Measurements from ENCODE around the gene MCFD2. TPM values are rescaled to one million over a fixed set of nuclear protein-coding genes. Genes with fewer than 3 reads are reported as not detected.
A peak's percentile ranks its signal among the peaks of the same experiment; 100 is the strongest.
"Not testable (repeated sequence)": the region's sequence is repeated elsewhere in the genome, so short reads cannot be mapped to it uniquely, and the experiment has no call there.

MCFD2 gene
- total RNA-seq, 2 donors from 2014 or later, result 111 to 137 TPM

DNA sequence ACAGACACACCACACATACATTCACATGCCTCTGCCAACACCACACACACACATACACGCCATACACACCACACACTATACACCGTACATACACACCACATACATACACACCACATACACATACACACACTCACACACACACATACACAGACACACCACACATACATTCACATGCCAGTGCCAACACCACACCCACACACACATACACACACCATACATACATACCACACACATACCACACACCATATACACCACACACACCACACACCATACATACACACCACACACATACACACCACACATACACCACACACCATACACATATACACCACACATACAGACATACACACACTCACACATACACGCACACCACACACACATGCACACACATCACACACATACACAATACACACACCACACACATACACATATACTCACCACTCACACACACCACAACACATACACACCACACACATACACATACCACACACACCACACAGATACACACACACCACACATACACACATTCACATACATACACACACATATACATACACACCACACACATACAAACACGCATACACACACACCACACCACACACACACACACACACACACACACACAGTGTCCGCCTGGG, 37.2 kb downstream of the MCFD2 start:
- intact Hi-C loops (cut with DNase I), result loop anchor here (5.0 to 10.0 kb wide), 2 partner anchors 74 to 76 kb away; no protein-coding TSS in a partner anchor
- DNase-seq (ENCODE audit: low spot score), result no peak

- intact Hi-C loops (cut with DNase I), result loop anchor here (5.0 to 10.0 kb wide), 2 partner anchors 73 to 75 kb away; no protein-coding TSS in a partner anchor
- DNase-seq (ENCODE audit: low spot score), result no peak
Measured at GRCh38 chr2:46877619-46878113, 37.9 kb downstream of the MCFD2 start.

DNA sequence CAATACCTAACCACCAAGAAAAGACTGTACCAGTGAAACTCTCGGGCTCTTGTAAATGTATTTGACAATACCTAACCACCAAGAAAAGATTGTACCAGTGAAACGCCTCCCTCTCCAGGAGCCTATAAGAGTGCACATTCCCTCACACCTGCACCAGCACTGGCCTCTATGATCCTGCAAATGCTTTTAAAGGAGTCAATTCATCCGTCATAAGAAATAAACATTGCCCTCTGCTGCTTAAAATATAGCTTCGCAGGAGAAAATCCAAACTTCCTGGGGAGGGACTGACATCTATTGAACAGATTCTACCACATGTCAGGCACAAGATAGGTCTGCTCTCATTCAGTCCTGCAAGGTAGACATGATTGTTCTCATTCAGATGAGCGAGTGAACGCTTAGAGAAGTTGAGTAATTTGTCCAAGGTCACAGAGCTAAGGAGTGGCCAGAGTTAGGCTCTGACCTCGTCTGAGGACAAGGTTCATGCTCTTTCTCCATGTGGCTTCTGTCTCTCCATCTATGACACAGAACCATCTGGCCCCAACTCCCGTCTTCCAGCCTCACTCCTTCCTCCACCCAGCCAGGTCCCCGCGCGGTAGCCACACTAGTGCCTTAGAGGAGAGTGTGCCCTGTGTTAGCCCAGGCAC, 38.7 kb downstream of the MCFD2 start:
- no peak for DNase-seq (ENCODE audit: low spot score)
- intact Hi-C loops (cut with DNase I), result loop anchor here (5.0 to 10.0 kb wide), 2 partner anchors 72 to 75 kb away; no protein-coding TSS in a partner anchor

GRCh38 chr2:46875962-46876689, 39.5 kb downstream of the MCFD2 start:
- DNase-seq (ENCODE audit: low spot score), result not testable (repeated sequence)
- intact Hi-C loops (cut with DNase I), result loop anchor here (5.0 to 10.0 kb wide), 2 partner anchors 71 to 74 kb away; no protein-coding TSS in a partner anchor

- intact Hi-C loops (cut with DNase I), result loop anchor here (5.0 to 10.0 kb wide), 2 partner anchors 71 to 73 kb away; no protein-coding TSS in a partner anchor
- no peak for DNase-seq (ENCODE audit: low spot score)
Measured at GRCh38 chr2:46875226-46875899, 40.2 kb downstream of the MCFD2 start.

DNA sequence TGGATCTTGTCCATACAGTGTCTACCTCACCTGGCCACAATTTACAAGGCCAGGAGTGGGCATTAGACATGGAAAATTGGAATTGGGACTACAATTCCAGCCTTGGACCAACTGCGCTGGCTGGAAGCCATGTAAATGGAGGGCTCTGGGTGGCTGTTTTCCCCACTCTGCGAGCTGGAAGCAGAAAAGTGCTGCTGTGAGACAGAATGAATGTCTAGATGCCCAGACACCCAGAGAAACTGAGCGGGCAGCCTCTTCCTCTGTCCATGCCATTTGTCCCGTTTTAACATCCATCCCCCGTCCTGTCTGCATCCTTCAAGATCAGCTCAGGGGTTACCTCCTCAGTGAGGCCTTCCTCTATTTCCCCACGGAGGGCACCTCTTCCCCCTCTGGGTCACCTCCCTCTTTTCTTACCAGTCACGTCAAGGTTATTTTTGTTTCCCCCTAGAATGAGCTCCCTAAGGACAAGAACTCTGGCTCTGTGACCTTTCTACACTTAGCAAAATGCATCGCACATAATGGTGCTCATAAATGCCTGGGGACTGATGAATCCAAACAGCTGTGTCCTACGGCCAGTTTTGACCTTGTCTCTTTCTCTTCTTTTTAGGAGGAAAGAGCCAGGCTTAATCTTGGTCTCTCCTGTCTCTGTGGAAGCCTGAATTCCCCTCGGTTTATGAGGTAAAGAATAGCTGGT, 41.2 kb downstream of the MCFD2 start:
- intact Hi-C loops (cut with DNase I), result loop anchor here (5.0 to 10.0 kb wide), 2 partner anchors 62 to 70 kb away; no protein-coding TSS in a partner anchor
- no peak for DNase-seq (ENCODE audit: low spot score)

DNA sequence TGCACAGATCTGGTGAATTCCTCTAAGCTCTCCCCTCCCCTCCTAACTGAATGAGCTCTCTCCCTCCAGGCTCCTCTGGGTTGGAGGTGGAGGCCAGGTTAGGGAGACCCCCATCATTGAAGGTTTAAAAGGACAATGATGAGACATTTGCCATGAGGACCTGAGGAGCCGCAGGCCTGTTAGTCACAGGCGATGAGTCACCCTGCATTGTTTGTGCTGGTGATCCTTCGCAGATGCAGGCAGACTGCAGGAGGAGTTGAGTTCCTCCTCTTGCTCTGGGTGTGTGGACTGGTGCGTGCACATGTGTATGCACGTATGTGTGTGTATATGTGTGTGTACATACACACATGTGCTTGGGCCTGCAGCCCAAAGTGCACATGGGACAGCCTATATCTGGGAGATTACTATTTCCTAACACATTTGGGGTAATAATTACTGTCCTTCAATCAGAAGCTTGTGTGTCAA, 42.0 kb downstream of the MCFD2 start:
- intact Hi-C loops (cut with DNase I), result loop anchor here (5.0 to 10.0 kb wide), 2 partner anchors 61 to 69 kb away; no protein-coding TSS in a partner anchor
- DNase-seq (ENCODE audit: low spot score), result peak; percentile 90

DNA sequence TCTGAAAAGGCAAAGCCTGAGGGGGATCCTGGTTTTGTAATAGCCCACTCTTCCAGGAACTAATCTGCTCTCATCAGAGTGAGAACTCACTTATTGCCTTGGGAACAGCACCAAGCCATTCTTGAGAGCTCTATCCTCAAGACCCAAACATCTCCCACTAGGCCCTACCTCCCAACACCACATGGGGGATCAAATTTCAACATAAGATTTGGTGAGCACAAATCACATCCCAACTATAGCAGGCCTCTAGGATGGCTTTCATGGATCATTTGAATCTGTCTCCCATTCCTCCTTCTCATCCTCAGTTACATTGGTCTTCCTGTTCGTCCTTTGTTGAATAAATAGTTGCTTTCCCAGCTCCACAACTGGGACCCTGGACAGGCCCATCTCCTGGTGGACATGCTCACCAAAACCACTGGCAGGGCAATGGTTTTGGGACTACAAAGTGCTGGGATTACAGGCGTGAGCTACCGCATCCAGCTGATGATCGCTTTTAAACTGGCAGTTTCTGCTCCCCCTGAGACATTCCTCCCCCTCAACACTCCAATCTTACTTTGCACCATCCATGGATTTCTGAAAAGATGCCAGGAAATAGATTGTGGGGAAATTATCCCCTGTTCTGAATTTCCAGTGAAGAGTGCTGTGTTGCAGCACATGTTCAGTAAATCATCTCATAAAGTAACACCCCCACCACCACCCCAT, 42.6 kb downstream of the MCFD2 start:
- DNase-seq (ENCODE audit: low spot score), result no peak
- intact Hi-C loops (cut with DNase I), result loop anchor here (5.0 to 10.0 kb wide), 2 partner anchors 61 to 68 kb away; no protein-coding TSS in a partner anchor

DNA sequence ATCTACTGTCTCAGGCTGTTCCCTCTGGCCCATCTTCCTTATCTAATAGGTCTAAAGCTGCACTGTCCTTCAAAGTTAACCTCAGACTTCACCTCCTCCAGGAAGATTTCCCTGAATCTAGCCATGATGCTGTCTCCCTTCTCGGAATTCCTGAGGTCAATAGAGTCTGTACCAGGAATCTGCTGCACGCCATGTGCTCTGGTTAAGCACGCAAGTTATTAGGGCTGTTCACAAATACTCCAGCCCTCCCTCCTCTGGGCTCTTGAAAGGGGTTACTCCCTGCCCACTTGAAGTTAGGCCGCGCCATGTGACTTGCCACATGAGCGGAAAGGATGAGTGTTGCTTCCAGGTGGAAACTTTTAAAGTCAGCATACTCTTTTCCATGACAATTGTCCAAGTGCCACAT, 43.6 kb downstream of the MCFD2 start:
- no peak for DNase-seq (ENCODE audit: low spot score)
- intact Hi-C loops (cut with DNase I), result loop anchor here (5.0 to 10.0 kb wide), 2 partner anchors 60 to 67 kb away; no protein-coding TSS in a partner anchor

GRCh38 chr2:46870051-46870839, 45.4 kb downstream of the MCFD2 start:
- intact Hi-C loops (cut with DNase I), result loop anchor here (5.0 to 10.0 kb wide), 2 partner anchors 58 to 65 kb away; no protein-coding TSS in a partner anchor
- DNase-seq (ENCODE audit: low spot score), result no peak

DNA sequence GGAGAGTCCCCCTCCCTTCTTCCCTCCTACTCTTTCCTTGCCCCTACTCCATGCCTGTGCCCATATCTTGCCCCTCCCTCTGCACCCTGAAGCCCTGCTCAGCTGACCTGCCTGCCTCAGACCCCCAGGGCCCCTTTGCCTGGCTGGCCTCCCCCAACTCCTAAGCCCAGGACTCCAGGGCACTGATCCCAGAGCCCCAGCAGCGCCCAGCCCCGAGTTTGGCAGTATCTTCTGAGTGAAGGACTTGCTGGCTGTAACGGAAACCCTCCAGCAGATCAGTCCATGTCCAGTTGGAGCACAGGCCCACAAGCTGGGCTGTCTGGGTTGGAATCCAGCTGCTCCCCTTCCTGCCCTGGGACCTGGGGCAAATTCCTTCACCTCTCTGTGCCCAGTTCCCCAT, 46.0 kb downstream of the MCFD2 start:
- DNase-seq (ENCODE audit: low spot score), result no peak
- intact Hi-C loops (cut with DNase I), result loop anchor here (5.0 to 10.0 kb wide), 2 partner anchors 57 to 65 kb away; no protein-coding TSS in a partner anchor

- intact Hi-C loops (cut with DNase I), result no loop called here
Measured at GRCh38 chr2:46866770-46867246, 48.8 kb downstream of the MCFD2 start.

GRCh38 chr2:46865181-46865970, 50.2 kb downstream of the MCFD2 start:
- intact Hi-C loops (cut with DNase I), result no loop called here
- no peak for DNase-seq (ENCODE audit: low spot score)

More at GRCh38 chr2:46866770-46867246, 48.8 kb downstream of the MCFD2 start:
- DNase-seq (ENCODE audit: low spot score), result no peak

- intact Hi-C loops (cut with DNase I), result loop anchor here in 1 of 2 donors (5.0 kb wide), 1 partner anchor 1027 kb away; no protein-coding TSS in a partner anchor
Measured at GRCh38 chr2:46863882-46864281, 51.7 kb downstream of the MCFD2 start.

DNA sequence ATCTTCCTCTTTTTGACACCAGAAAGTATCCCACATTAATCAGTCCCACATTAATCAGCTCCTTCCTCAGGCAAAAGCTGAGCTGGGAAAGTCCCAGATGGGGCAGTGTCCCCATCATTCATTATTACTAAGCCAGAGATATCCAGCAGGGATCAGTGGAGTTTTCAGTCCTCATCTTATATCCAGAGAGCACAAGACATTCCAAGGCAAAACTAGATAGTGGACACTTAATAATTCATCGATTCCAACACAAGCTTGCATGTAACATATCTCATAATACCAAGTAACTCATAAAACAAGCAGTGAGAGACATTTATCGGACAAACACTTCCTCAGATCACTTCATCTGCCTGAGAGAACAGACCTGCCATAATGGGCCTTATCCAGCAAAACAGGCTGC, 53.1 kb downstream of the MCFD2 start:
- intact Hi-C loops (cut with DNase I), result loop anchor here in 1 of 2 donors (5.0 kb wide), 1 partner anchor 1025 kb away; no protein-coding TSS in a partner anchor
- DNase-seq (ENCODE audit: low spot score), result no peak

More at GRCh38 chr2:46863882-46864281, 51.7 kb downstream of the MCFD2 start:
- no peak for DNase-seq (ENCODE audit: low spot score)

All from posterior vena cava (tissue), 2 donors.